ENCODE measurements around the gene C4A.

DNA sequence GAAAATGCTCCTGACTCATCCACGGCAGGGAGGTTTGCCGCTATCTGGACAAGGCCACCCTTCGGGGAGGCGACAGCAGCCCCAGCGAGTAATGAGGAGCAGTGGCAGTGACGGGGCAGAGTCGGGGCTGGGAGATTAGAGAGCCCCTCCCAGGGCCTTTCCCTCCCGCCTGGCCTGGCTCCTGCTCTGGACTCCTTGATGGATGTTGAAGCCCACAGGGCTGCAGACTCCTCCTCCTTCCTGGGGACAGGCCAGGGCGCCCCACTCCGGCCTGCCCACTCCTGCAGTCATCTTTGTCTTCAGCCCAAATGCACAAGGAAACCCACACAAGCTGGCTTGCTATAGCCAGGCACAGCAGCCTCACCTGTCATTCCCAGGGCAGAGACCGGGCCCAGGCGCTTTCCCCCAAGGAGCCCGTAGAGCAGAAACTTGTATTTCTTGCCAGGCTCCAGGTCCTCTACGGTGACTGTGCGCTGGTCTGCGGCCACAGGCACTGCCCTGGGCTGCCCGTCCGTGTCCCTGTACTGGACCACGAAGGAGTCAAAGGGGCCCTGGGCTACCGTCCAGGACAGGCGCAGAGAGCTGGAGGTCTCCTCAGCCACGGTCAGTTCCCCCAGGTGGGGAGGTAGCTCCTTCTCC lies 64.1 kb downstream of the C4A start:
- TF ChIP-seq YY1 (IDR thresholded peaks at IDR 0.05; ENCODE audit: insufficient read depth, insufficient read length) (no peak), ZNF274 (IDR thresholded peaks at IDR 0.05; ENCODE audit: low read depth, low read length) (no peak)
